NB4 (cell line): Measurements from ENCODE around the gene STON1.

Source experiments
- POLR2A ChIP-seq: IDR thresholded peaks from 2 replicates; pipeline ENCODE4 v1.6.1; 2011; ENCODE audit warnings: mild to moderate bottlenecking; ENCODE audit not compliant: insufficient read length; ENCODE audit errors: extremely low read depth
- TF ChIP-seq, protein P1 (sequence below): IDR thresholded peaks from one replicate; pipeline ENCODE4 v1.5.1; 2012; ENCODE audit warnings: low read depth, low read length
- TF ChIP-seq, protein P2 (sequence below): IDR thresholded peaks from 2 replicates; pipeline ENCODE4 v1.6.1; 2011; ENCODE audit warnings: low read depth, low read length

DNA sequence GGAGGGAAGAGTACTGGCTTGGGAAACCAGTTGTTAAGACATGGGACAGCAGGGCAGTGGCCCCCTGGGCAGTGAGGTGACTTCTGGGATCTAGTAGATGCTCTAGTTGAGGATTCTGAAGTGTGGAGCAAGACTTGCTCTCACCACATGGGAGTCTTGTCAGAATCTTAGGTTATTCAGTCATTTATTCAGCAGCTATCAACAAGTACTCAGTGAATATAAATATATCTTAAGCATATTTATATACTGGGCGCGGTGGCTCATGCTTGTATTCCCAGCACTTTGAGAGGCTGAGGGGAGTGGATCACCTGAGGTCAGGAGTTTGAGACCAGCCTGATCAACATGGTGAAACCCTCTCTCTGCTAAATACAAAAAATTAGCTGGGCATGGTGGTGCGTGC is 20.0 kb downstream of the STON1 start:
- TF ChIP-seq, protein P1, sequence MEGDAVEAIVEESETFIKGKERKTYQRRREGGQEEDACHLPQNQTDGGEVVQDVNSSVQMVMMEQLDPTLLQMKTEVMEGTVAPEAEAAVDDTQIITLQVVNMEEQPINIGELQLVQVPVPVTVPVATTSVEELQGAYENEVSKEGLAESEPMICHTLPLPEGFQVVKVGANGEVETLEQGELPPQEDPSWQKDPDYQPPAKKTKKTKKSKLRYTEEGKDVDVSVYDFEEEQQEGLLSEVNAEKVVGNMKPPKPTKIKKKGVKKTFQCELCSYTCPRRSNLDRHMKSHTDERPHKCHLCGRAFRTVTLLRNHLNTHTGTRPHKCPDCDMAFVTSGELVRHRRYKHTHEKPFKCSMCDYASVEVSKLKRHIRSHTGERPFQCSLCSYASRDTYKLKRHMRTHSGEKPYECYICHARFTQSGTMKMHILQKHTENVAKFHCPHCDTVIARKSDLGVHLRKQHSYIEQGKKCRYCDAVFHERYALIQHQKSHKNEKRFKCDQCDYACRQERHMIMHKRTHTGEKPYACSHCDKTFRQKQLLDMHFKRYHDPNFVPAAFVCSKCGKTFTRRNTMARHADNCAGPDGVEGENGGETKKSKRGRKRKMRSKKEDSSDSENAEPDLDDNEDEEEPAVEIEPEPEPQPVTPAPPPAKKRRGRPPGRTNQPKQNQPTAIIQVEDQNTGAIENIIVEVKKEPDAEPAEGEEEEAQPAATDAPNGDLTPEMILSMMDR: no peak
- TF ChIP-seq, protein P2, sequence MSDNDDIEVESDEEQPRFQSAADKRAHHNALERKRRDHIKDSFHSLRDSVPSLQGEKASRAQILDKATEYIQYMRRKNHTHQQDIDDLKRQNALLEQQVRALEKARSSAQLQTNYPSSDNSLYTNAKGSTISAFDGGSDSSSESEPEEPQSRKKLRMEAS: no peak
- no peak for TF ChIP-seq POLR2A
